GM12878 (cell line): ENCODE data around the gene TRIM9. TPM values are rescaled to one million over a fixed set of nuclear protein-coding genes. Genes with fewer than 3 reads are reported as not detected.

Experiments
- ATAC-seq: fragments of 200-7000 bp; cut with Tn5 transposase; 3 replicates; pipeline ENCODE4 v1.9.1; 2020; ENCODE audit warnings: mild to moderate bottlenecking, moderate library complexity
- BruUV-seq: library from RNA; stranded (reverse); fragments of 400-500 nt; replicated peaks from 2 replicates; lab custom pipeline; 2021; lab: Mats Ljungman, UMichigan
- CTCF ChIA-PET: fragments of 300-600 bp; sonication (Branson Sonifier 250); formaldehyde crosslinking; extraction: SDS; loops from one replicate; lab custom pipeline; 2021; ENCODE audit warnings: inconsistent platforms; lab: Yijun Ruan, JAX
- POLR2A ChIA-PET: fragments of 350-600 bp; formaldehyde crosslinking; extraction: SDS; loops from one replicate; lab custom pipeline; 2021; ENCODE audit warnings: inconsistent platforms; lab: Charles Lee
- RAD21 ChIA-PET: fragments of 300-600 bp; sonication (Branson Sonifier 250); formaldehyde crosslinking; loops from one replicate; lab custom pipeline; 2023; ENCODE audit warnings: antibody characterized with exemption; ENCODE audit not compliant: unreplicated experiment; lab: Charles Lee
- SMC1A ChIA-PET: fragments of 300-600 bp; sonication (Branson Sonifier 250); formaldehyde crosslinking; loops from one replicate; lab custom pipeline; 2023; ENCODE audit not compliant: unreplicated experiment, uncharacterized antibody; lab: Charles Lee
- DNase-seq: peaks from one replicate; pipeline ENCODE4 v3.0.0-alpha.2; 2011; ENCODE audit warnings: low read depth, low spot score
- FAIRE-seq: peaks from 3 replicates; lab custom pipeline; 2011; peaks lifted over from hg19 to GRCh38; lab: Jason Lieb, UNC
- H2AFZ ChIP-seq: 2 replicates; pipeline ENCODE4 v1.6.0; 2011; ENCODE audit warnings: low read depth, low read length, control low read depth; ENCODE audit not compliant: control insufficient read depth
- H3K27ac ChIP-seq: 2 replicates; pipeline ENCODE4 v1.5.1; 2011; ENCODE audit warnings: control low read depth; ENCODE audit not compliant: control insufficient read depth, insufficient read depth
- H3K27me3 ChIP-seq, 2 experiments: replicated peaks in 1 of 2; 2 replicates each; pipeline versions ENCODE4 v1.6.0 to v1.6.1; 2011; ENCODE audit warnings: low read length in 1 of 2; ENCODE audit not compliant: control insufficient read depth in 2 of 2, insufficient read depth in 2 of 2
- H3K36me3 ChIP-seq, 2 experiments: 2 replicates each; pipeline ENCODE4 v1.5.1; 2011; ENCODE audit warnings: low read length in 1 of 2; ENCODE audit not compliant: control insufficient read depth in 2 of 2, insufficient read depth in 2 of 2
- H3K4me1 ChIP-seq: 2 replicates; pipeline ENCODE4 v1.6.1; 2011; ENCODE audit warnings: mild to moderate bottlenecking, low read length, moderate library complexity, mixed read lengths; ENCODE audit not compliant: control insufficient read depth, insufficient read depth
- H3K4me2 ChIP-seq: 2 replicates; pipeline ENCODE4 v1.6.0; 2011; ENCODE audit warnings: control low read depth; ENCODE audit not compliant: control insufficient read depth, insufficient read depth
- H3K4me3 ChIP-seq: fragments of 200-600 bp; sonication (generic); 2 replicates; pipeline ENCODE4 v1.5.1; 2016
- H3K79me2 ChIP-seq: 2 replicates; pipeline ENCODE4 v1.6.0; 2011; ENCODE audit warnings: low read length; ENCODE audit not compliant: control insufficient read depth, insufficient read depth
- H3K9ac ChIP-seq: 2 replicates; pipeline ENCODE4 v1.8.0; 2011; ENCODE audit warnings: low read length, control low read depth, mixed read lengths; ENCODE audit not compliant: control insufficient read depth, insufficient read depth
- H3K9me3 ChIP-seq: replicated peaks from 3 replicates; pipeline ENCODE4 v1.5.1; 2011; ENCODE audit warnings: mild to moderate bottlenecking, low read length; ENCODE audit not compliant: control insufficient read depth, insufficient read depth
- H4K20me1 ChIP-seq: 2 replicates; pipeline ENCODE4 v1.6.0; 2011; ENCODE audit not compliant: control insufficient read depth, insufficient read depth
- BCLAF1 ChIP-seq: fragments of 450-650 bp; IDR thresholded peaks from 2 replicates; pipeline ENCODE4 v1.6.1; 2017; ENCODE audit warnings: antibody characterized with exemption, mild to moderate bottlenecking, moderate library complexity
- BRCA1 ChIP-seq: IDR thresholded peaks from 2 replicates; pipeline ENCODE4 v1.6.1; 2011; ENCODE audit warnings: low read depth, low read length, improper control_type of control experiment
- CEBPB ChIP-seq, 2 experiments: fragments of 150-350 bp in 1 of 2; IDR thresholded peaks; 2 replicates each; pipeline ENCODE4 v1.6.1; 2012 to 2014; ENCODE audit warnings: low read depth in 2 of 2, low read length in 2 of 2, borderline replicate concordance in 1 of 2, inconsistent platforms in 1 of 2
- CHD1 ChIP-seq: IDR thresholded peaks from 2 replicates; pipeline ENCODE4 v1.6.1; 2012; ENCODE audit warnings: low read depth, low read length, improper control_type of control experiment
- CHD4 ChIP-seq: fragments of 200-600 bp; sonication (generic); IDR thresholded peaks from 2 replicates; pipeline ENCODE4 v1.6.1; 2016; ENCODE audit warnings: mild to moderate bottlenecking
- CREM ChIP-seq: IDR thresholded peaks from 2 replicates; pipeline ENCODE4 v1.6.1; 2014; ENCODE audit warnings: antibody characterized with exemption, low read depth
- HDAC6 ChIP-seq: fragments of 200-600 bp; sonication (generic); IDR thresholded peaks from one replicate; pipeline ENCODE4 v1.8.0; 2017; ENCODE audit warnings: antibody characterized with exemption; ENCODE audit not compliant: unreplicated experiment
- MEF2A ChIP-seq: IDR thresholded peaks from 2 replicates; pipeline ENCODE4 v1.6.1; 2011; ENCODE audit warnings: low read depth, mild to moderate bottlenecking, low read length, moderate library complexity; ENCODE audit not compliant: insufficient read depth
- MYC ChIP-seq: IDR thresholded peaks from 2 replicates; pipeline ENCODE4 v1.6.1; 2011; ENCODE audit warnings: mild to moderate bottlenecking, low read length, moderate library complexity, inconsistent platforms; ENCODE audit not compliant: insufficient read depth, insufficient replicate concordance, insufficient read length, severe bottlenecking
- RELA ChIP-seq: fragments of 450-650 bp; IDR thresholded peaks from 2 replicates; pipeline ENCODE4 v1.8.0; 2014; ENCODE audit warnings: borderline replicate concordance; ENCODE audit not compliant: partially characterized antibody
- TCF12 ChIP-seq: IDR thresholded peaks from 2 replicates; pipeline ENCODE4 v1.6.1; 2011; ENCODE audit warnings: low read depth, mild to moderate bottlenecking, low read length
- ZNF384 ChIP-seq: IDR thresholded peaks from 2 replicates; pipeline ENCODE4 v1.6.1; 2012; ENCODE audit warnings: low read depth, mild to moderate bottlenecking, low read length, improper control_type of control experiment, borderline replicate concordance
- whole genome bisulfite sequencing: methylation state at CpG from one replicate; pipeline ENCODE4 v1.1.6; 2016; ENCODE audit warnings: low lambda C conversion rate; ENCODE audit not compliant: insufficient replicate concordance, insufficient coverage; ENCODE audit errors: missing lambda C conversion rate; 5-methylcytosine and 5-hydroxymethylcytosine counted together
- in situ Hi-C: fragments of 300-500 bp; cut with MboI; formaldehyde crosslinking; loops from 9 replicates; pipeline ENCODE4 v1.14.3; 2018; ENCODE audit warnings: mixed read lengths
- intact Hi-C: fragments of 100-400 bp; cut with micrococcal nuclease; formaldehyde crosslinking; loops from one replicate; pipeline ENCODE4 v1.14.2; 2022; ENCODE audit not compliant: unreplicated experiment
- polyA plus RNA-seq, 11 experiments: library from polyadenylated mRNA; depleted of rRNA in 4 of 11; unstranded in 6 of 11; stranded (reverse) in 5 of 11; fragments of >200 nt; fragmentation: Nextera tagmentation in 4 of 11; fragmentation: Illumina TruSeq in 1 of 11; extraction: Ambion mirVana in 4 of 11; extraction: Trizol in 1 of 11; gene quantifications; 1 replicate in 1 of 11; 2 replicates in 10 of 11; pipeline versions ENCODE4 v1.2.1 to v1.2.3, GENCODE V29; 2011 to 2016; ENCODE audit warnings: inconsistent platforms in 2 of 11, missing spikeins in 2 of 11, low read depth in 1 of 11
- total RNA-seq, 4 experiments: library from RNA; depleted of rRNA in 3 of 4; stranded (reverse); fragments of >200 nt in 3 of 4; fragmentation: Illumina TruSeq in 1 of 4; extraction: Trizol in 1 of 4; gene quantifications; 2 replicates each; pipeline versions ENCODE4 v1.2.1 to v1.2.3, GENCODE V29; 2013 to 2021
- TF ChIP-seq, protein P1 (sequence below): fragments of 150-350 bp; IDR thresholded peaks from 2 replicates; pipeline ENCODE4 v1.6.1; 2016; ENCODE audit warnings: low read depth, low read length
- TF ChIP-seq, protein P2 (sequence below): fragments of 450-650 bp; formaldehyde crosslinking; IDR thresholded peaks from 2 replicates; pipeline ENCODE4 v1.5.0; 2022; ENCODE audit warnings: mild to moderate bottlenecking, missing genetic modification characterization

TRIM9 gene
- total and polyA plus RNA-seq, 10 of the 15 experiments (the other 5 are each of a cell fraction or from before 2014, with no cell fraction given), result 0.04 to 0.18 (median 0.11) TPM; not detected in 2

DNA sequence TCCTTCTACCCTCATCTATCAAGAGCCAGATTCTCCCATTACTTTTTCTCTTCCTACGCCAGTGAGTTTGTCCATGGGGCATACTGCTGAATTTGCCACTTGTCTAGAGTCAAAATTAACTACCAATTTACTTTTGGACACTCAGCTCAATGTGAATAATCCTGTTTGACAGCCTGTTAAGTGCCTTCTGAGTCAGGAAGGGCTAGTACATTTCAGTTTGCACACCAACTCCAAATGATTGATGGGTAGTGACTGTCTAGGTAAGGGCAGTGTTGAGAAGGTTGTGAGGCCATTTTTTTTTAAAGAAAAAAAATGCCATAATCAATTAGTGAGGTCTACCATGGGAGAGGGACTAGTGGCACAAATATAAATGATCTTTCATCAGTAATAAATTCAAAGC, 21.8 kb upstream of the TRIM9 start:
- Histone ChIP-seq H3K36me3 (no peaks in the 10 kb centered on the region), H3K9me3 (no peaks in the 10 kb centered on the region), H3K9ac (no peak overlapping the region)
- in situ Hi-C loops, result no loop called here
- DNase-seq, result no peak
- intact Hi-C loops, result no loop called here
- SMC1A ChIA-PET, result interaction anchor here (1.3 kb wide), 1 partner anchor 86 kb away, joined by 3 read pairs; no protein-coding TSS in a partner anchor
- no TSS peak for BruUV-seq
- CTCF ChIA-PET, result interaction anchor here (0.5 kb wide), 1 partner anchor 98 kb away, joined by 3 read pairs; no protein-coding TSS in a partner anchor
- TF ChIP-seq CHD1 (no peak), MYC (no peak), ZNF384 (no peak), BCLAF1 (no peak), CREM (no peak), TCF12 (no peak), CHD4 (no peak), MEF2A (no peak), RELA (no peak), BRCA1 (no peak), CEBPB (IDR thresholded peaks at IDR 0.05; ENCODE audit: borderline replicate concordance in 1 of 2, low read depth in 2 of 2, low read length in 2 of 2) (no peak), HDAC6 (no peak)
- TF ChIP-seq, protein P1, sequence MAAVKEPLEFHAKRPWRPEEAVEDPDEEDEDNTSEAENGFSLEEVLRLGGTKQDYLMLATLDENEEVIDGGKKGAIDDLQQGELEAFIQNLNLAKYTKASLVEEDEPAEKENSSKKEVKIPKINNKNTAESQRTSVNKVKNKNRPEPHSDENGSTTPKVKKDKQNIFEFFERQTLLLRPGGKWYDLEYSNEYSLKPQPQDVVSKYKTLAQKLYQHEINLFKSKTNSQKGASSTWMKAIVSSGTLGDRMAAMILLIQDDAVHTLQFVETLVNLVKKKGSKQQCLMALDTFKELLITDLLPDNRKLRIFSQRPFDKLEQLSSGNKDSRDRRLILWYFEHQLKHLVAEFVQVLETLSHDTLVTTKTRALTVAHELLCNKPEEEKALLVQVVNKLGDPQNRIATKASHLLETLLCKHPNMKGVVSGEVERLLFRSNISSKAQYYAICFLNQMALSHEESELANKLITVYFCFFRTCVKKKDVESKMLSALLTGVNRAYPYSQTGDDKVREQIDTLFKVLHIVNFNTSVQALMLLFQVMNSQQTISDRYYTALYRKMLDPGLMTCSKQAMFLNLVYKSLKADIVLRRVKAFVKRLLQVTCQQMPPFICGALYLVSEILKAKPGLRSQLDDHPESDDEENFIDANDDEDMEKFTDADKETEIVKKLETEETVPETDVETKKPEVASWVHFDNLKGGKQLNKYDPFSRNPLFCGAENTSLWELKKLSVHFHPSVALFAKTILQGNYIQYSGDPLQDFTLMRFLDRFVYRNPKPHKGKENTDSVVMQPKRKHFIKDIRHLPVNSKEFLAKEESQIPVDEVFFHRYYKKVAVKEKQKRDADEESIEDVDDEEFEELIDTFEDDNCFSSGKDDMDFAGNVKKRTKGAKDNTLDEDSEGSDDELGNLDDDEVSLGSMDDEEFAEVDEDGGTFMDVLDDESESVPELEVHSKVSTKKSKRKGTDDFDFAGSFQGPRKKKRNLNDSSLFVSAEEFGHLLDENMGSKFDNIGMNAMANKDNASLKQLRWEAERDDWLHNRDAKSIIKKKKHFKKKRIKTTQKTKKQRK, result no peak
- TF ChIP-seq, protein P2, sequence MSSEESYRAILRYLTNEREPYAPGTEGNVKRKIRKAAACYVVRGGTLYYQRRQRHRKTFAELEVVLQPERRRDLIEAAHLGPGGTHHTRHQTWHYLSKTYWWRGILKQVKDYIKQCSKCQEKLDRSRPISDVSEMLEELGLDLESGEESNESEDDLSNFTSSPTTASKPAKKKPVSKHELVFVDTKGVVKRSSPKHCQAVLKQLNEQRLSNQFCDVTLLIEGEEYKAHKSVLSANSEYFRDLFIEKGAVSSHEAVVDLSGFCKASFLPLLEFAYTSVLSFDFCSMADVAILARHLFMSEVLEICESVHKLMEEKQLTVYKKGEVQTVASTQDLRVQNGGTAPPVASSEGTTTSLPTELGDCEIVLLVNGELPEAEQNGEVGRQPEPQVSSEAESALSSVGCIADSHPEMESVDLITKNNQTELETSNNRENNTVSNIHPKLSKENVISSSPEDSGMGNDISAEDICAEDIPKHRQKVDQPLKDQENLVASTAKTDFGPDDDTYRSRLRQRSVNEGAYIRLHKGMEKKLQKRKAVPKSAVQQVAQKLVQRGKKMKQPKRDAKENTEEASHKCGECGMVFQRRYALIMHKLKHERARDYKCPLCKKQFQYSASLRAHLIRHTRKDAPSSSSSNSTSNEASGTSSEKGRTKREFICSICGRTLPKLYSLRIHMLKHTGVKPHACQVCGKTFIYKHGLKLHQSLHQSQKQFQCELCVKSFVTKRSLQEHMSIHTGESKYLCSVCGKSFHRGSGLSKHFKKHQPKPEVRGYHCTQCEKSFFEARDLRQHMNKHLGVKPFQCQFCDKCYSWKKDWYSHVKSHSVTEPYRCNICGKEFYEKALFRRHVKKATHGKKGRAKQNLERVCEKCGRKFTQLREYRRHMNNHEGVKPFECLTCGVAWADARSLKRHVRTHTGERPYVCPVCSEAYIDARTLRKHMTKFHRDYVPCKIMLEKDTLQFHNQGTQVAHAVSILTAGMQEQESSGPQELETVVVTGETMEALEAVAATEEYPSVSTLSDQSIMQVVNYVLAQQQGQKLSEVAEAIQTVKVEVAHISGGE (CRISPR knock-in tag), result no peak
- TF ChIP-seq, all 136 proteins: peak for 0
- Histone ChIP-seq H3K27me3 (no peaks in the 10 kb centered on the region; a peak in 1 of 4 replicates), H3K4me2 (no peak overlapping the region), H2AFZ (no peak overlapping the region), H3K4me1 (no peaks in the 10 kb centered on the region), H3K79me2 (no peaks in the 10 kb centered on the region), H3K4me3 (no peak overlapping the region), H4K20me1 (no peaks in the 10 kb centered on the region), H3K27ac (no peak overlapping the region)
- POLR2A ChIA-PET, result no interaction called here
- 8% methylated on average over 1 of the region's 1 CpG for WGBS
- FAIRE-seq (no peak), ATAC-seq (no peak)
- RAD21 ChIA-PET, result no interaction called here
